Natural killer cell treated with Interleukin-12 subunit alpha and Interleukin-12 subunit beta and Interleukin-15 and Interleukin-18, amount 100 ng/mL, for 72 hours (primary cell): ENCODE measurements around the gene CCNI. TPM values are rescaled to one million over a fixed set of nuclear protein-coding genes. Genes with fewer than 3 reads are reported as not detected.
A peak's percentile ranks its signal among the peaks of the same experiment; 100 is the strongest.

Experiments used
- ATAC-seq, 2 donors: fragments of 150-1000 bp; cut with Tn5 transposase in 1 of 2; sonication (Bioruptor Pico), chemical (Tn5 transposase) in 1 of 2; 2 replicates each; pipeline ENCODE4 v1.10.0; 2021
- DNase-seq: peaks from one replicate; pipeline ENCODE4 v3.0.0; 2022; ENCODE audit warnings: low spot score
- H3K27ac Mint-ChIP-seq, 2 donors: 1 replicate in 1 of 2; 2 replicates in 1 of 2; pipeline ENCODE4 v1.8.0; 2022; ENCODE audit warnings: mixed read lengths in 2 of 2, mild to moderate bottlenecking in 1 of 2, moderate library complexity in 1 of 2
- H3K27me3 Mint-ChIP-seq, 2 donors: 1 replicate in 1 of 2; 2 replicates in 1 of 2; pipeline ENCODE4 v1.8.0; 2022; ENCODE audit warnings: mixed read lengths in 2 of 2
- H3K36me3 Mint-ChIP-seq: one replicate; pipeline ENCODE4 v1.8.0; 2022; ENCODE audit warnings: mixed read lengths
- H3K4me1 Mint-ChIP-seq, 2 donors: 1 replicate in 1 of 2; 2 replicates in 1 of 2; pipeline ENCODE4 v1.8.0; 2022; ENCODE audit warnings: low read depth in 2 of 2, mixed read lengths in 2 of 2, mild to moderate bottlenecking in 1 of 2
- H3K4me3 Mint-ChIP-seq: one replicate; pipeline ENCODE4 v1.8.0; 2022; ENCODE audit warnings: mixed read lengths
- H3K9me3 Mint-ChIP-seq: 2 replicates; pipeline ENCODE4 v1.8.0; 2022; ENCODE audit warnings: mixed read lengths
- total RNA-seq, 2 donors: library from RNA; stranded (reverse); gene quantifications; one replicate each; pipeline ENCODE4 v1.2.3, GENCODE V29; 2022

CCNI gene
- total RNA-seq, 2 donors from 2014 or later = 152 to 164 TPM

DNA sequence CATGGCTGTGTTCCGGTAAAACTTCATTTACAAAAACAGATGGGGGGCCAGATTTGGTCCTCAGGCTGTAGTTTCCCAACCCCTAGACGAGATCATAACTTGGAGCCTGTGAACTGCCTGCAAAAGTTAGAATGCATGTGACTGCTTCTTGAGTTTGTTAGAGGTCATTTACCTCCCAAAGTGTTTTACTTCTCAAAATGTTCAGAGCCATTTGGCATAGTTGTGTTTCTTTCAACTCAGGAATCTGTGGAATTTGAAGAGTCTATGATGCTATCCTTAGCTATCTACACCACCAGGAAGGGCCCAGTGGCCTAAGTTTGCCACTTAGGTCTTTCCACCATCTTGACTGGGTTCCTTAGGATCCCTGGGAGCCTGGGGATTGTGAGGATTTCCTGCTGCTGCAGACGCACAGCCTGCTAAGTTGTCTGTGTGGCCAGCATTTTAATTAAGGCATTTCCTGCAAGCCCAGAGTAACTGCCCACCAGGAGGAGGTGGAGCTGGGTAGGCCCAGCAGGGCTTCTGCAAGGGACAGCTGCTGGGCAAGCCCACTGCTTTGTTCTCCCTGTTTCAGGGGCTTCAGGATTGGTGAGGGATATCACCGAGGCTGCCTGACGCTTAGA lies 53.1 kb downstream of the CCNI start:
- DNase-seq (no peak), ATAC-seq (no peak)
- peaks cover 9 to 19% of the 10 kb centered on the region in 2 donors for H3K4me1 Mint-ChIP-seq
- H3K4me3 Mint-ChIP-seq = no peak overlapping the region
- no peaks in the 10 kb centered on the region for H3K27me3 Mint-ChIP-seq
- no peaks in the 10 kb centered on the region for H3K9me3 Mint-ChIP-seq
- H3K36me3 Mint-ChIP-seq = peaks cover 24% of the 10 kb centered on the region
- no peak overlapping the region for H3K27ac Mint-ChIP-seq

- ATAC-seq = no peak
- H3K4me3 Mint-ChIP-seq = no peak overlapping the region
- H3K9me3 Mint-ChIP-seq = no peaks in the 10 kb centered on the region
- no peaks in the 10 kb centered on the region for H3K27me3 Mint-ChIP-seq
- H3K27ac Mint-ChIP-seq = no peak overlapping the region
- H3K36me3 Mint-ChIP-seq = peaks cover 29% of the 10 kb centered on the region
- no peak for DNase-seq
- peaks cover 9 to 18% of the 10 kb centered on the region in 2 donors for H3K4me1 Mint-ChIP-seq
Measured at GRCh38 chr4:77021614-77022089, 54.1 kb downstream of the CCNI start.

GRCh38 chr4:77020017-77020416 lies 55.8 kb downstream of the CCNI start:
- no peak for DNase-seq
- peaks cover 29% of the 10 kb centered on the region for H3K36me3 Mint-ChIP-seq
- H3K4me3 Mint-ChIP-seq = no peak overlapping the region
- no peak overlapping the region for H3K27ac Mint-ChIP-seq
- ATAC-seq = no peak
- peaks cover 10 to 12% of the 10 kb centered on the region in 2 donors for H3K4me1 Mint-ChIP-seq
- no peaks in the 10 kb centered on the region for H3K27me3 Mint-ChIP-seq
- no peaks in the 10 kb centered on the region for H3K9me3 Mint-ChIP-seq

- Mint-ChIP-seq H3K27ac (peak overlapping the region in 1 of 2 donors; percentile 40), H3K4me3 (no peak overlapping the region), H3K27me3 (no peaks in the 10 kb centered on the region), H3K4me1 (peaks cover 23 to 29% of the 10 kb centered on the region in 2 donors), H3K36me3 (peaks cover 24% of the 10 kb centered on the region), H3K9me3 (no peaks in the 10 kb centered on the region)
- ATAC-seq (peak in 1 of 2 donors; percentile 62), DNase-seq (no peak)
Measured at GRCh38 chr4:77015390-77015789, 60.4 kb downstream of the CCNI start.

DNA sequence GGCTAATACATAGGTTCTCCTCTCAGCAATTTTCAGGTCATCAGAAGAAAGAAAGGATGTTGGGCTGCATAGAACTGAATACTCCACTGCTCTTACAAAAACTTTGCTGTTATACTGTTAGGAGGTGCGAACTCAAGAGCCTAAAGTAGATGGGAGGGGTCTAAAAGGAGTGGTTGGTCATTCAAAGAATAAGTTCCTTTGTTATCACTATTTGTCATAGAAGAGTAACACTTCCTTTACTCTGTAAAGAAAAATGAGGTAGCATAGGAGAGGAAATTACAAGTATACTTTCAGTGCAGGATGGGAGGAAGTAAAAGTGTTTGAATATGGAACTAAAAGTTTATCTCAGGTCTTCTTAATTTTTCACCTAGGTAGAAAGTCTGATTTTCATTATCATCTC lies 61.5 kb downstream of the CCNI start:
- Mint-ChIP-seq H3K9me3 (no peaks in the 10 kb centered on the region), H3K27me3 (no peaks in the 10 kb centered on the region), H3K4me1 (peaks cover 23 to 32% of the 10 kb centered on the region in 2 donors), H3K27ac (peak overlapping the region; percentile 40 to 45), H3K4me3 (peak overlapping the region; percentile 24), H3K36me3 (peaks cover 21% of the 10 kb centered on the region)
- no peak for DNase-seq
- peak; percentile 53 to 86 for ATAC-seq

DNA sequence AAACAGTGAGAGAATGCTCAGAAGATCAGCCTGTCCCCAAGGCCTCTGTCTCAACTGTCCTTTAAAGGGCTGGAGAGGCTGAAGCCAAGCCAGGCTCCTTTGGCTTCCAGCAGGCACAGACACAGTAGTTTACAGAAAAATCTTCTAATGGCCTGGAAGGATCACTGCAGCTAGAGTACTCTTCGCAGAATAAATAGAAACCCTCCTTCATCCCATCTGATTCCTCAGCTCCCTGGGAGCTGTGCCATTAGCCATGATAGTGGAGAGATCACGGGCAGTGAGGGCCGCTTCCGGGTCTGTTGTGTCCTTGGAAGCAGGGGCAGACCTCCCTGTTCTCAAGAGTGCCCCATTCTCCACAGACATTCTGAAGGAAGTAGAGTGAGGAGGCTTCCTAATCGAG lies 63.1 kb downstream of the CCNI start:
- ATAC-seq (no peak), DNase-seq (no peak)
- Mint-ChIP-seq H3K4me1 (peaks cover 31 to 47% of the 10 kb centered on the region in 2 donors), H3K27me3 (no peaks in the 10 kb centered on the region), H3K36me3 (peaks cover 31% of the 10 kb centered on the region), H3K9me3 (no peaks in the 10 kb centered on the region), H3K4me3 (no peak overlapping the region), H3K27ac (no peak overlapping the region)

DNA sequence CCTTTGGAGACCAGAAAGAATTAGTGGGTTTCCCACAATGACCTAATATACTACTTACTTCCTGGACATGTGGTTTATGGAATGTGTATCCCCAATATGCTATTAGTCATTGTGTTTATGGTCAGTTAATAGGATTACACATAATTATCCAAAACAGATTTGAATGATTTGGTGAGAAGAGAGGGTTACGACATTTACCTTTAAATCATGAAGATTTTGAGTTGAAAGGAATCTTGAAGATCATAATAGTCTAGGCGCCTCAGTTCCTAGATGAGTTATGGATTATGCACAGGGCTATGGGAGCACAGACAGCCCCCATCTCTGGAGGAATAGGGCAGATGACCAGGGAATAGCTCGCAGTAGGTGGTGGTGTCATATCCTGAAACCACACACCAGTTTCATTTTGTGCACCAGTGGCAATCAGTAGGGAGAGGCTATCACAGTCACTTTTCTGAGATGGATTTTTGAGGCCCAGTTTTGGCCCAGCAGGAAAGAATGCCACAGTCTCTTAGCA lies 64.9 kb downstream of the CCNI start:
- DNase-seq (no peak), ATAC-seq (no peak)
- Mint-ChIP-seq H3K27me3 (no peaks in the 10 kb centered on the region), H3K4me1 (peaks cover 40 to 58% of the 10 kb centered on the region in 2 donors), H3K4me3 (no peak overlapping the region), H3K27ac (no peak overlapping the region), H3K9me3 (no peaks in the 10 kb centered on the region), H3K36me3 (peaks cover 26% of the 10 kb centered on the region)

DNA sequence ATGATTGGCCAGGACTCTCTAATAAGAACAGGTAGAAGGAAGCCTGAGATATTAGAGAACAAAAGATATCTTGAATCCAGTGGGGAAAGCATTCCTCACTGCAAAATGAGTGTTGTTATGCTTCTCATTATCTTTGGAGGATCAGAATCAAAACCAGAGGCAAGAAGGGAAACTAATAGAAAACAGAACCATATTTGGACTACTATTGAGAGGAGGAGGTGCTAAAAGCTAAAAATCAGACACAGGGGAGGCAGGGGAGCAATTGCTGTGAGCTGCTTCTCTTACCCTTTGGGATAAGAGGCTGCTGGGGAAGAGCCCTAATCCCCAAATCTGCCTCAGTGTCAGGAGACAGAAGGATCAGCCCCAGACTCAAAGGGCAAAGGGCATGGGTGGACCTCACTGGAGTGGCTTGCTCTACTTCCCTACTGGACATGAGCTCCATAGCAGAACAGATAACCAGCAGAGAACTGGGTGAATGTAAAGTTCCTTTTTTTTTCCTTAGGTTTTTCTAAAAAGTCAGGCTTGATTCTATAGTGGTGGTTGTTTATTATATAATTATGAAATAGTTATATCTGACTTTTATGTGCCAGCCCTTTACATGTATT lies 66.2 kb downstream of the CCNI start:
- Mint-ChIP-seq H3K9me3 (no peaks in the 10 kb centered on the region), H3K36me3 (peaks cover 17% of the 10 kb centered on the region), H3K4me1 (peaks cover 33 to 46% of the 10 kb centered on the region in 2 donors), H3K4me3 (no peak overlapping the region), H3K27ac (no peak overlapping the region), H3K27me3 (no peaks in the 10 kb centered on the region)
- ATAC-seq (no peak), DNase-seq (no peak)

- no peak for DNase-seq
- H3K9me3 Mint-ChIP-seq = no peaks in the 10 kb centered on the region
- H3K27ac Mint-ChIP-seq = peak overlapping the region; percentile 27 to 30
- no peaks in the 10 kb centered on the region for H3K27me3 Mint-ChIP-seq
- H3K36me3 Mint-ChIP-seq = peaks cover 10% of the 10 kb centered on the region
- H3K4me3 Mint-ChIP-seq = peak overlapping the region; percentile 30
- ATAC-seq = peak; percentile 72 to 83
- H3K4me1 Mint-ChIP-seq = peaks cover 30 to 45% of the 10 kb centered on the region in 2 donors
Measured at GRCh38 chr4:77007358-77008230, 68.2 kb downstream of the CCNI start.

GRCh38 chr4:77006753-77007353 lies 68.9 kb downstream of the CCNI start:
- Mint-ChIP-seq H3K36me3 (peaks cover 10% of the 10 kb centered on the region), H3K27me3 (no peaks in the 10 kb centered on the region), H3K4me1 (peaks cover 31 to 45% of the 10 kb centered on the region in 2 donors), H3K27ac (no peak overlapping the region), H3K4me3 (no peak overlapping the region), H3K9me3 (no peaks in the 10 kb centered on the region)
- peak in 1 of 2 donors; percentile 11 for ATAC-seq
- no peak for DNase-seq

- Mint-ChIP-seq H3K27me3 (no peaks in the 10 kb centered on the region), H3K4me1 (peaks cover 23 to 27% of the 10 kb centered on the region in 2 donors), H3K4me3 (no peak overlapping the region), H3K36me3 (peaks cover 7% of the 10 kb centered on the region), H3K27ac (no peak overlapping the region), H3K9me3 (no peaks in the 10 kb centered on the region)
- no peak for DNase-seq
- ATAC-seq = peak in 1 of 2 donors; percentile 66
Measured at GRCh38 chr4:77003400-77003799, 72.4 kb downstream of the CCNI start.

DNA sequence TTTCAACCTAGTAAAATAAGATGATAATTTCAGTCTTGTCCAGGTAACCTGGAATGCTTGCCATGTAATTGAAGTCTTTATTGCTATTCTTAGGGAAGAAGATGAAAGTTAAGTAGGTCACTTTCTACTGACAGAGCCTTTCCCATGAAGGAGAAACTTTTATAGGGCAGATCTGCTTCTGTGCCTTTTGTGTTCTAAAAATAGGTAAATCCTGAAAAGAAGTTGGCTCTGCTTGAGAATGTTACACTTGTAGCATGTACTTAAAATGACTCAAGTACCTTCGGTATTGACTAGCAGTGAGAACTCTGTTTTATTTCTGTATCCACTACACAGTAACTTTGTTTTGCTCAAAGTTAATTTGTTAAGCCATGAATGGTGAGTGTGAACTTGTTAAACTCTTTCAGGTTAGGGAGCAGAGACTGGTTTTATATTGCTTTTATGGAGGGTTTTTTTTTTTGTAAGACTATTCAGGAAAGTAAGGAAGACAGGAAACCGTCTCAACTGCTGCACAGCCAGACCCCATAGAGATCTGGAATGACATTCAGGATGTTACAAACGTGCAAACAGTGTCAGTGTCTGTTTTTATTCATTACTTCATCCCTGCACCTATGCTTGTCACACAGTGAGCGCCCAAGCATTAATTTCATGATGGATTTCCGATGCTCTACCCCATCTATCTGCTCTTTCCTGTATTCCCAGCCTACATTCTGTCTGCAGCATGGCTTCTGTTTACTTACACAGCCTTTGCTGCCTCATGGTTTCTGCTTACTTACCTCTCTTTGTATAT lies 73.3 kb downstream of the CCNI start:
- H3K4me3 Mint-ChIP-seq = no peak overlapping the region
- DNase-seq = no peak
- no peaks in the 10 kb centered on the region for H3K27me3 Mint-ChIP-seq
- H3K27ac Mint-ChIP-seq = no peak overlapping the region
- no peak for ATAC-seq
- no peaks in the 10 kb centered on the region for H3K36me3 Mint-ChIP-seq
- H3K4me1 Mint-ChIP-seq = peaks cover 15 to 18% of the 10 kb centered on the region in 2 donors
- no peaks in the 10 kb centered on the region for H3K9me3 Mint-ChIP-seq

GRCh38 chr4:77001907-77002306 lies 73.9 kb downstream of the CCNI start:
- Mint-ChIP-seq H3K4me3 (no peak overlapping the region), H3K9me3 (no peaks in the 10 kb centered on the region), H3K27ac (no peak overlapping the region), H3K27me3 (no peaks in the 10 kb centered on the region), H3K4me1 (peaks cover 10 to 12% of the 10 kb centered on the region in 2 donors), H3K36me3 (no peaks in the 10 kb centered on the region)
- ATAC-seq (no peak), DNase-seq (no peak)
